ENCODE results near the gene MRFAP1. TPM values are rescaled to one million over a fixed set of nuclear protein-coding genes. Genes with fewer than 3 reads are reported as not detected.

MRFAP1 gene
- total and polyA plus RNA-seq, 10 of the 15 experiments (the other 5 are each of a cell fraction or from before 2014, with no cell fraction given) = 18.7 to 105 (median 80.8) TPM

DNA sequence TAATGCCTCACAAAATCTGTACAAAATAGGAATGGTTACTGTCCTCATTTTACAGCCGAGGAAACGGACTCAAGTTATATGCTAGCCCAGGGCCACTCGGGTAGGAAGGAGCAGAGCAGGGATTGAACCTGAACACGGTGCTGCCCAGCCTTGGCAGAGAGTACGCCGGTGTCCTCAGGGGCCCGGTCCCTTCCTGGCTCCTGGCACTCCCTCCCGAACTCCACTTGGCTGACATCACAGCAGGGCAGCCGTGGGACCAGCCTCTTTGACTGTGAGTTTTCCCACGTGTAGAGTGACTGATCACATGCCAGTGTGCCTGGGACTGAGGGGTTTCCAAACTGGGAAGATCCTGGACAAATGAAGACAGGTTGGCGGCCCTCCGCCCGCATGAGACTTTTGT lies 41.8 kb upstream of the MRFAP1 start (continued):
- TF ChIP-seq NR2C2 (IDR thresholded peaks at IDR 0.05; ENCODE audit: borderline replicate concordance, control insufficient read depth, insufficient read length, low read depth) (no peak), NFYB (IDR thresholded peaks at IDR 0.05; ENCODE audit: insufficient read depth, low read depth, low read length) (no peak), RFX5 (IDR thresholded peaks at IDR 0.05; ENCODE audit: low read depth, low read length) (no peak)

DNA sequence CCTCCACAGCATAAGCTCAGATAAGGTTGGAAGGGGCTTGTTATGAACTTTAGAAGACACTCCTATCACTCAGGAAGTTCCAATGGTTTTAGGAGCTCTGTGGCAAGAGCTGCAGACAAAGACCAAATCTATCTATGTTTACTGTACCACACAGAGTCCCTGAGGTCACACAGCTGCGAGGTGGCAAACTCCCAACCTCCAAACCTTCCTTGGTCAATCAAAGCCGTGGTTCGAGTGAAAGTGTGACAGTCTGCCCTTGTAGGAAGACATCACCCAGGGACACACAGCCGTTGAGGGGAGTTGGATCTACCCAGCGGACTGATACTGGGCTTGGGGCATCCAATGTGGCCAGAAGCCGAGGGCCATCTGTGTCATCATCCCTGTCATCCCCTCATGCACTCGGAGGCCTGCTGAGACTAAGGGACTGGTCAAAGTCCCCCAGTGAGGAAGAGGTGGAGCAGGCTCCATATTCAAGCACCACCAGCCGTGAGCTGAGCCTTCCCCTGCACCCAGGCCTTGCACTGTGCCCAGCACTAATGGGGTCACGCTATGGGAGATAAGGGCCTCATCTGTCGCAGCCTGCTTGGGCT lies 38.7 kb upstream of the MRFAP1 start:
- ATAC-seq = no peak
- no peak overlapping the region for H3K4me2 ChIP-seq (ENCODE audit: control insufficient read depth, insufficient read depth)
- no peaks in the 10 kb centered on the region for H3K79me2 ChIP-seq (ENCODE audit: control insufficient read depth, insufficient read depth, low read length)
- ChIA-PET SMC1A (ENCODE audit: uncharacterized antibody, unreplicated experiment) (no interaction called here), CTCF (no interaction called here), POLR2A (interaction anchor here (0.5 kb wide), 1 partner anchor 281 kb away, joined by 3 read pairs; no protein-coding TSS in a partner anchor), RAD21 (ENCODE audit: unreplicated experiment) (no interaction called here)
- intact Hi-C loops (cut with micrococcal nuclease; ENCODE audit: unreplicated experiment) = no loop called here
- in situ Hi-C loops (cut with MboI) = no loop called here
- no peak for FAIRE-seq
- no peaks in the 10 kb centered on the region for H4K20me1 ChIP-seq (ENCODE audit: control insufficient read depth, insufficient read depth)
- H3K27ac ChIP-seq (ENCODE audit: control insufficient read depth, insufficient read depth) = no peak overlapping the region
- no peak overlapping the region for H3K9ac ChIP-seq (ENCODE audit: control insufficient read depth, insufficient read depth, low read length)
- no TSS peak for BruUV-seq (replicated peaks)
- H3K4me1 ChIP-seq (ENCODE audit: control insufficient read depth, insufficient read depth, low read length) = no peaks in the 10 kb centered on the region
- TF ChIP-seq, protein P1, sequence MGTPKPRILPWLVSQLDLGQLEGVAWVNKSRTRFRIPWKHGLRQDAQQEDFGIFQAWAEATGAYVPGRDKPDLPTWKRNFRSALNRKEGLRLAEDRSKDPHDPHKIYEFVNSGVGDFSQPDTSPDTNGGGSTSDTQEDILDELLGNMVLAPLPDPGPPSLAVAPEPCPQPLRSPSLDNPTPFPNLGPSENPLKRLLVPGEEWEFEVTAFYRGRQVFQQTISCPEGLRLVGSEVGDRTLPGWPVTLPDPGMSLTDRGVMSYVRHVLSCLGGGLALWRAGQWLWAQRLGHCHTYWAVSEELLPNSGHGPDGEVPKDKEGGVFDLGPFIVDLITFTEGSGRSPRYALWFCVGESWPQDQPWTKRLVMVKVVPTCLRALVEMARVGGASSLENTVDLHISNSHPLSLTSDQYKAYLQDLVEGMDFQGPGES (IDR thresholded peaks at IDR 0.05) = no peak
- no peak for TF ChIP-seq BMI1 (IDR thresholded peaks at IDR 0.05; ENCODE audit: borderline replicate concordance)
- WGBS (ENCODE audit: insufficient coverage, insufficient replicate concordance, low lambda C conversion rate, missing lambda C conversion rate) = 96% methylated on average over 9 of the region's 10 CpGs
- no peak overlapping the region for H2AFZ ChIP-seq (ENCODE audit: control insufficient read depth, low read depth, low read length)
- H3K36me3 ChIP-seq (ENCODE audit: control insufficient read depth in 2 of 2, insufficient read depth in 2 of 2, low read length in 1 of 2) = peaks cover 3 to 9% of the 10 kb centered on the region in 2 experiments; a peak in 3 of 4 replicates
- peaks cover 7% of the 10 kb centered on the region; the same call in 2 of the 3 replicates for H3K9me3 ChIP-seq (replicated peaks; ENCODE audit: control insufficient read depth, insufficient read depth, low read length)
- no peaks in the 10 kb centered on the region for H3K27me3 ChIP-seq (replicated peaks in 1 of 2; ENCODE audit: control insufficient read depth in 2 of 2, insufficient read depth in 2 of 2, low read length in 1 of 2)
- DNase-seq (ENCODE audit: low read depth, low spot score) = no peak
- no peak overlapping the region for H3K4me3 ChIP-seq

Data from GM12878 (cell line).